ENCODE measurements around the gene LIG1.

- no peak for TF ChIP-seq FOXM1 (IDR thresholded peaks at IDR 0.05; ENCODE audit: borderline replicate concordance)
- TF ChIP-seq BHLHE40 (IDR thresholded peaks at IDR 0.05; ENCODE audit: borderline replicate concordance), result no peak
- TF ChIP-seq ARNT (IDR thresholded peaks at IDR 0.05), result no peak
- TF ChIP-seq TARDBP (IDR thresholded peaks at IDR 0.05), result no peak
These were observed 34.7 kb downstream of the LIG1 start for GRCh38 chr19:48135411-48135810.

All from HEK293T (cell line).